GM19438 (cell line): ENCODE data around the gene P2RX4.
"Not testable (repeated sequence)": the region's sequence is repeated elsewhere in the genome, so short reads cannot be mapped to it uniquely, and the experiment has no call there.

Experiments
- ATAC-seq: cut with Tn5 transposase; IDR thresholded peaks from one replicate; pipeline ENCODE4 v1.9.1; 2021; ENCODE audit warnings: low read depth; ENCODE audit not compliant: unreplicated experiment

The P2RX4 gene

DNA sequence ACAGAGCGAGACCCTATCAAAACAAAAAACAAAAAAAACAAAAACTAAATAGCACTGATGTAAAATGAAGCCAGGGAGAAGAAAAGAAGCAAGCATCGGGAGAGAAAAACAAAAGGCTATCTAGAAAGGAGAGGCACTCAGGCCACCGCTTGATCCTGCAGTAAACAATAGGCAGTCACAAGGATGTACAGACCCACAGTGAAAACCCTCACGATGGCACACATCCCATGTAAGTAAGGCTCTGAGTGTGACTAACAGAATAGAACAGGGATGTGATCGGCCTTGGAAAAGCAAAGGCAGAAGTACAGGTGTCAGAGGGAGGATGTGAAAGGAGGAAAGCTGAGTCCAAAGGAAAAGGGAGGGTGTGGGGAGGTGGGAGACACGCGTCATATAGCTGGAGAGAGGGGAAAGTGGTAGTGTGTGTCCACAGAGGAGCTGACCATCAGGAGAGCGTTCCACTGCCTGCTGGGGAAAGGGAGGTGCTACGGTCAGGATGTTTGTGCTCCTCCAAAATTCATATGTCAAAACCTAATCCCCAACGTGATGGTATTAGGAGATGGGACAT, 55.1 kb downstream of the P2RX4 start:
- ATAC-seq: no peak

GRCh38 chr12:121267822-121268221, 57.9 kb downstream of the P2RX4 start:
- ATAC-seq: no peak

GRCh38 chr12:121273364-121273896, 63.5 kb downstream of the P2RX4 start:
- ATAC-seq: no peak

GRCh38 chr12:121274036-121274763, 64.3 kb downstream of the P2RX4 start:
- no peak for ATAC-seq

DNA sequence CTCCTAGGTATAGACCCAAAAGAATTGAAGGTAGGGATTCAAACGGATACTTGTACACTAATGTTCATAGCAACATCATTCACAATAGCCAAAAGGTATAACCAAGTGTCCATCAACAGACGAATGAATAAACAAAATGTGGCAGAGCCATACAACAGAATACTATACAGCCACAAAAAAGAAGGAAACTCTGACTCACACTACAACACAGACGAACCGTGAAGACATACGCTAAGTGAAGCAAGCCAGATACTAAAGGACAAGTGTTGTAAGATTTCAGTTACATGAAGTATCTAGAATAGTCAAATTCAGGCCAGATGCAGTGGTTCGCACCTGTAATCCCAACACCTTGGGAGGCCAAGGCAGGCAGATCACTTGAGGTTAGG, 67.4 kb downstream of the P2RX4 start:
- no peak for ATAC-seq

- ATAC-seq: no peak
Observed at GRCh38 chr12:121278169-121279070, 68.5 kb downstream of the P2RX4 start.

DNA sequence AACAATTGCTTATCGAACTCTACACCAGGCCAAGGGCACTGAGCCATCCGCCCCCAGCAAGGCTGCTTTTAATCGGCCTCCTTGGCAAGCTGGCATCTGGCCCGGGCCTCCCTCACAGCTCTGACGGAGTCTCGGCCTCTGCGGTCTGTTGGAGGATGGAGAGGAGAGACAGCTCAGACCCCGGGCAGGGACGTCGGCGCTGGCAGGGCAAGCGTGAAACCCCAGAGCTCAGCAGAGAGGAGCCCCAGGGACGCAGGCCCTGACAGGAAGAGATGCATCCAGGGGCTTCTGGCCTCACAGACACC, 69.1 kb downstream of the P2RX4 start:
- ATAC-seq: no peak

DNA sequence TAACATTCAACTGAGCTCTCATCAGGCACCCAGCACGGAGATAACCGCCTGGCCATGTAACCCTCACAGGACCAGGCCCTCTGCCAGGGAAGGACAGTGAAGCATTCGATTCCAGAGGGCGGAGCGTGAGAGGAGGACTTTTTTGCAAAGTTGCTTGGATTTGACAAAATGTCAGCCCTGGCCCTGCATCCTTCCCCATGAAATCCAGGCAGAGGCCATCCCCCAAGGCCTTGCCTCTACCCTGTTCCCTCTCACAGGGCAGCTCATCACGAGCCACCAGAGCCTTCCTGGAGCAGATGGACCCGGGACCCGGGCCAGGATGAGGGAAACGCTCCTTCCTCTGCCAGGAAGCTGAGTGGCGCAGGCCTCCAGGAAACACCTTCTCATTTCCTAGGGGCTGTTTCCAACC, 69.6 kb downstream of the P2RX4 start:
- ATAC-seq: no peak

- ATAC-seq: not testable (repeated sequence)
Observed at GRCh38 chr12:121280531-121280930, 70.6 kb downstream of the P2RX4 start.

DNA sequence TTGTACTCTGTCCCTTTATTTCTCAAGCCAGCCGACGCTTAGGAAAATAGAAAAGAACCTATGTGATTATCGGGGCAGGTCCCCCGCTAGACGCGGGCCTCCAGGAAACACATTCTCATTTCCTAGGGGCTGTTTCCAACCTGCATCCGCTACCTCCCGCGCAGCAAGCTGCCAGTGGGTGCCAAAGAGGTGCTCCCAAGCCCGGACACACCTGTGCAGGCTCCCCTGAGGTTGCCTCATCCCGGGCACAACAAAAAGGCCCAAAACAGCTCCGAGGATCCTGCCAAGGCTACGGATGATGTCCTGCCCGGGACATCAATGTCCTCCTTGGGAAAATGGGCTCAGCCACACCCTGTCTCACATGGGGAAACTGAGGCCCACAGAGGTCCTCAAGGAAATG, 71.2 kb downstream of the P2RX4 start:
- not testable (repeated sequence) for ATAC-seq

- no peak for ATAC-seq
Observed at GRCh38 chr12:121282072-121282742, 72.3 kb downstream of the P2RX4 start.

- not testable (repeated sequence) for ATAC-seq
Observed at GRCh38 chr12:121282910-121283309, 73.0 kb downstream of the P2RX4 start.

- ATAC-seq: no peak
Observed at GRCh38 chr12:121283388-121283787, 73.5 kb downstream of the P2RX4 start.
